Keratinocyte (primary cell): ENCODE results near the gene GCNT2. TPM values are rescaled to one million over a fixed set of nuclear protein-coding genes. Genes with fewer than 3 reads are reported as not detected.

Experiments used
- DNase-seq: peaks from one replicate; pipeline ENCODE4 v3.0.0-alpha.2; 2011; ENCODE audit warnings: low read depth, missing footprints, low spot score
- FAIRE-seq: peaks from 2 replicates; lab custom pipeline; 2011; peaks lifted over from hg19 to GRCh38; lab: Jason Lieb, UNC
- H2AFZ ChIP-seq: 2 replicates; pipeline ENCODE4 v1.6.0; 2012; ENCODE audit warnings: low read length, control low read depth, inconsistent platforms; ENCODE audit not compliant: control insufficient read depth
- H3K27ac ChIP-seq: 2 replicates; pipeline ENCODE4 v1.5.1; 2011; ENCODE audit warnings: low read length; ENCODE audit not compliant: control insufficient read depth, insufficient read depth
- H3K27me3 ChIP-seq: 3 replicates; pipeline ENCODE4 v1.6.0; 2011; ENCODE audit warnings: low read length; ENCODE audit not compliant: control insufficient read depth, insufficient read depth; ENCODE audit errors: extremely low read depth
- H3K36me3 ChIP-seq, 2 experiments: 2 replicates in 1 of 2; 3 replicates in 1 of 2; pipeline ENCODE4 v1.5.1; 2011; ENCODE audit warnings: low read length in 2 of 2, mild to moderate bottlenecking in 1 of 2; ENCODE audit not compliant: control insufficient read depth in 2 of 2, insufficient read depth in 2 of 2; ENCODE audit errors: extremely low read depth in 1 of 2
- H3K4me1 ChIP-seq: 3 replicates; pipeline ENCODE4 v1.5.1; 2011; ENCODE audit warnings: low read length; ENCODE audit not compliant: control insufficient read depth, insufficient read depth; ENCODE audit errors: extremely low read depth
- H3K4me2 ChIP-seq: 3 replicates; pipeline ENCODE4 v1.6.0; 2011; ENCODE audit warnings: low read depth, low read length; ENCODE audit not compliant: control insufficient read depth, insufficient read depth; ENCODE audit errors: extremely low read depth
- H3K4me3 ChIP-seq, 3 experiments: fragments of 200-600 bp in 1 of 3; sonication (generic) in 1 of 3; 2 replicates in 2 of 3; 3 replicates in 1 of 3; pipeline ENCODE4 v1.5.1; 2011 to 2016; ENCODE audit warnings: low read length in 3 of 3, mild to moderate bottlenecking in 3 of 3, control low read depth in 2 of 3, inconsistent platforms in 1 of 3, low read depth in 1 of 3, mixed read lengths in 1 of 3, mixed run types in 1 of 3, moderate library complexity in 1 of 3; ENCODE audit not compliant: control insufficient read depth in 2 of 3, insufficient read depth in 2 of 3; ENCODE audit errors: extremely low read depth in 1 of 3
- H3K79me2 ChIP-seq: 2 replicates; pipeline ENCODE4 v1.6.0; 2012; ENCODE audit warnings: low read length; ENCODE audit not compliant: control insufficient read depth, insufficient read depth
- H3K9ac ChIP-seq: 3 replicates; pipeline ENCODE4 v1.6.0; 2011; ENCODE audit warnings: low read length; ENCODE audit not compliant: control insufficient read depth, insufficient read depth; ENCODE audit errors: extremely low read depth
- H3K9me1 ChIP-seq: 3 replicates; pipeline ENCODE4 v1.6.0; 2011; ENCODE audit warnings: low read length; ENCODE audit not compliant: control insufficient read depth, insufficient read depth; ENCODE audit errors: extremely low read depth
- H3K9me3 ChIP-seq: 2 replicates; pipeline ENCODE4 v1.5.1; 2012; ENCODE audit warnings: low read depth, low read length; ENCODE audit not compliant: control insufficient read depth
- H4K20me1 ChIP-seq: 3 replicates; pipeline ENCODE4 v1.6.0; 2011; ENCODE audit warnings: low read length; ENCODE audit not compliant: control insufficient read depth, insufficient read depth; ENCODE audit errors: extremely low read depth
- CTCF ChIP-seq, 3 experiments: IDR thresholded peaks in 1 of 3; conservative IDR thresholded peaks in 1 of 3; optimal IDR thresholded peaks in 1 of 3; 2 replicates in 2 of 3; 3 replicates in 1 of 3; pipeline versions ENCODE3 to v1.5.1; 2011; ENCODE audit warnings: low read length in 3 of 3, mild to moderate bottlenecking in 3 of 3, moderate library complexity in 2 of 3, control low read depth in 1 of 3, inconsistent platforms in 1 of 3; ENCODE audit not compliant: insufficient read depth in 2 of 3; ENCODE audit errors: extremely low read depth in 1 of 3
- EZH2 ChIP-seq: IDR thresholded peaks from one replicate; pipeline ENCODE4 v1.6.1; 2012; ENCODE audit warnings: inconsistent platforms, mild to moderate bottlenecking, low read length, moderate library complexity
- dilution Hi-C: fragments of 300-500 bp; cut with MboI; formaldehyde crosslinking; loops from one replicate; pipeline ENCODE4 v1.7.0; 2020; ENCODE audit warnings: low sequenced_read_pairs; ENCODE audit not compliant: extremely low pct_ligation_motif_present
- polyA plus RNA-seq, 5 experiments: library from polyadenylated mRNA; depleted of rRNA in 3 of 5; stranded (reverse) in 3 of 5; stranded (forward) in 1 of 5; unstranded in 1 of 5; fragments of >200 nt; gene quantifications; 1 replicate in 1 of 5; 2 replicates in 3 of 5; 3 replicates in 1 of 5; pipeline versions ENCODE4 v1.2.1 to v1.2.3, GENCODE V29; 2011 to 2012; ENCODE audit warnings: missing spikeins in 2 of 5, low read depth in 1 of 5, low replicate concordance in 1 of 5

Gene GCNT2
- polyA plus RNA-seq, 1 donor (not counting 4 experiments of a cell fraction or from before 2014, with no cell fraction given): 7.3 TPM

GRCh38 chr6:10588562-10589428 is 67.6 kb downstream of the GCNT2 start:
- no peak overlapping the region for H3K9ac ChIP-seq
- no peak for DNase-seq

GRCh38 chr6:10589429-10589727 is 68.2 kb downstream of the GCNT2 start:
- dilution Hi-C loops: no loop called here
- H3K4me3 ChIP-seq: no peak overlapping the region
- no peak overlapping the region for H3K9ac ChIP-seq
- no peaks in the 10 kb centered on the region for H3K4me1 ChIP-seq
- FAIRE-seq: no peak
- no peaks in the 10 kb centered on the region for H4K20me1 ChIP-seq
- no peak overlapping the region for H3K4me2 ChIP-seq
- no peaks in the 10 kb centered on the region for H3K9me1 ChIP-seq
- peaks cover 0 to 1% of the 10 kb centered on the region in 2 experiments for H3K36me3 ChIP-seq
- TF ChIP-seq CTCF (optimal IDR thresholded peaks at IDR 0.05 in 1 of 3, IDR thresholded peaks at IDR 0.05 in 1 of 3, conservative IDR thresholded peaks at IDR 0.05 in 1 of 3; ENCODE audit: extremely low read depth in 1 of 3, insufficient read depth in 2 of 3, low read length in 3 of 3) (no peak), EZH2 (no peak)
- H3K27me3 ChIP-seq: no peaks in the 10 kb centered on the region
- H3K9me3 ChIP-seq: no peaks in the 10 kb centered on the region
- no peak overlapping the region for H2AFZ ChIP-seq
- DNase-seq: no peak
- no peaks in the 10 kb centered on the region for H3K79me2 ChIP-seq
- no peak overlapping the region for H3K27ac ChIP-seq

More at GRCh38 chr6:10588562-10589428, 67.6 kb downstream of the GCNT2 start:
- Histone ChIP-seq H2AFZ (no peak overlapping the region), H3K36me3 (peaks cover 0 to 1% of the 10 kb centered on the region in 2 experiments), H3K27ac (no peak overlapping the region), H3K9me3 (no peaks in the 10 kb centered on the region), H3K4me2 (no peak overlapping the region), H3K79me2 (no peaks in the 10 kb centered on the region), H3K27me3 (no peaks in the 10 kb centered on the region), H3K4me3 (no peak overlapping the region), H3K4me1 (no peaks in the 10 kb centered on the region), H3K9me1 (no peaks in the 10 kb centered on the region), H4K20me1 (no peaks in the 10 kb centered on the region)
- dilution Hi-C loops: no loop called here
- FAIRE-seq: no peak
- TF ChIP-seq EZH2: no peak
- no peak for TF ChIP-seq CTCF (optimal IDR thresholded peaks at IDR 0.05 in 1 of 3, IDR thresholded peaks at IDR 0.05 in 1 of 3, conservative IDR thresholded peaks at IDR 0.05 in 1 of 3; ENCODE audit: extremely low read depth in 1 of 3, insufficient read depth in 2 of 3, low read length in 3 of 3)
